K562 (cell line): ENCODE measurements around the gene PIGN. TPM values are rescaled to one million over a fixed set of nuclear protein-coding genes. Genes with fewer than 3 reads are reported as not detected.

Experiments used
- FOXA3 ChIP-seq, 2 experiments: fragments of 450-650 bp in 1 of 2; sonication (generic) in 1 of 2; formaldehyde crosslinking; IDR thresholded peaks in 1 of 2; conservative IDR thresholded peaks in 1 of 2; 2 replicates each; pipeline versions ENCODE4 v1.4.0 to v1.8.0; 2020 to 2022; ENCODE audit warnings: mild to moderate bottlenecking in 2 of 2, missing genetic modification reagents in 1 of 2
- HNRNPUL1 ChIP-seq: fragments of 200-400 bp; formaldehyde crosslinking; IDR thresholded peaks from 2 replicates; pipeline ENCODE4 v1.6.1; 2017; ENCODE audit warnings: low read length
- LEF1 ChIP-seq: fragments of 450-650 bp; IDR thresholded peaks from 2 replicates; pipeline ENCODE4 v1.6.1; 2016; ENCODE audit warnings: mild to moderate bottlenecking
- PHTF2 ChIP-seq: fragments of 250-450 bp; sonication (Bioruptor Pico); IDR thresholded peaks from 2 replicates; pipeline ENCODE4 v1.5.0; 2021; ENCODE audit warnings: mild to moderate bottlenecking
- RFX7 ChIP-seq: fragments of 250-450 bp; sonication (Bioruptor Pico); IDR thresholded peaks from 2 replicates; pipeline ENCODE4 v1.5.1; 2021; ENCODE audit warnings: mild to moderate bottlenecking
- ZBTB1 ChIP-seq: sonication (generic); formaldehyde crosslinking; IDR thresholded peaks from 2 replicates; pipeline ENCODE4 v1.8.1; 2023; ENCODE audit warnings: missing genetic modification reagents, low read depth, mild to moderate bottlenecking, borderline replicate concordance
- ZNF318 ChIP-seq, 2 experiments: fragments of 450-650 bp; IDR thresholded peaks; 2 replicates each; pipeline ENCODE4 v1.6.1; 2016; ENCODE audit warnings: mild to moderate bottlenecking in 2 of 2, borderline replicate concordance in 1 of 2, low read depth in 1 of 2, moderate library complexity in 1 of 2
- polyA plus RNA-seq, 8 experiments: library from polyadenylated mRNA; depleted of rRNA in 4 of 8; stranded (reverse) in 5 of 8; unstranded in 3 of 8; fragments of >200 nt; fragmentation: Nextera tagmentation in 2 of 8; fragmentation: Illumina TruSeq in 1 of 8; extraction: Ambion mirVana in 2 of 8; extraction: Trizol in 1 of 8; gene quantifications; 2 replicates each; pipeline versions ENCODE4 v1.2.1 to v1.2.3, GENCODE V29; 2011 to 2014; ENCODE audit warnings: inconsistent platforms in 1 of 8, missing spikeins in 1 of 8
- total RNA-seq, 7 experiments: library from RNA; depleted of rRNA in 6 of 7; stranded (reverse); fragments of >200 nt in 6 of 7; fragmentation: Illumina TruSeq in 2 of 7; extraction: Trizol in 2 of 7; gene quantifications; 2 replicates each; pipeline versions ENCODE4 v1.2.1 to v1.2.3, GENCODE V29; 2011 to 2021; ENCODE audit warnings: low replicate concordance in 1 of 7
- TF ChIP-seq, protein P1 (sequence below): fragments of 250-450 bp; sonication (Bioruptor Pico); IDR thresholded peaks from 2 replicates; pipeline ENCODE4 v1.9.0; 2021; ENCODE audit warnings: mild to moderate bottlenecking

Gene PIGN
- total and polyA plus RNA-seq, 9 of the 15 experiments (the other 6 are each of a cell fraction or from before 2014, with no cell fraction given), result 9.9 to 25.6 (median 17.3) TPM

- TF ChIP-seq ZNF318 (IDR thresholded peaks at IDR 0.05; ENCODE audit: borderline replicate concordance in 1 of 2, low read depth in 1 of 2), result no peak
- TF ChIP-seq, protein P1, sequence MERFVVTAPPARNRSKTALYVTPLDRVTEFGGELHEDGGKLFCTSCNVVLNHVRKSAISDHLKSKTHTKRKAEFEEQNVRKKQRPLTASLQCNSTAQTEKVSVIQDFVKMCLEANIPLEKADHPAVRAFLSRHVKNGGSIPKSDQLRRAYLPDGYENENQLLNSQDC, result no peak
- no peak for TF ChIP-seq HNRNPUL1
- no peak for TF ChIP-seq LEF1
- no peak for TF ChIP-seq PHTF2 (CRISPR knock-in tag)
- TF ChIP-seq FOXA3 (CRISPR knock-in tag; conservative IDR thresholded peaks at IDR 0.05 in 1 of 2, IDR thresholded peaks at IDR 0.05 in 1 of 2), result no peak
- no peak for TF ChIP-seq RFX7 (CRISPR knock-in tag)
- no peak for TF ChIP-seq ZBTB1 (CRISPR knock-in tag)
These were observed 105.0 kb downstream of the PIGN start (continued) for GRCh38 chr18:62081761-62082294.
